GM18505 (cell line): ENCODE data around the gene TRIM24.
"Not testable (repeated sequence)": the region's sequence is repeated elsewhere in the genome, so short reads cannot be mapped to it uniquely, and the experiment has no call there.

Experiments used
- ATAC-seq: cut with Tn5 transposase; IDR thresholded peaks from one replicate; pipeline ENCODE4 v1.9.1; 2021; ENCODE audit not compliant: unreplicated experiment
- POLR2A ChIP-seq: IDR thresholded peaks from 4 replicates; pipeline ENCODE4 v1.6.1; 2011; ENCODE audit warnings: borderline replicate concordance; ENCODE audit not compliant: insufficient read depth, insufficient read length; ENCODE audit errors: extremely low read depth

Gene TRIM24

DNA sequence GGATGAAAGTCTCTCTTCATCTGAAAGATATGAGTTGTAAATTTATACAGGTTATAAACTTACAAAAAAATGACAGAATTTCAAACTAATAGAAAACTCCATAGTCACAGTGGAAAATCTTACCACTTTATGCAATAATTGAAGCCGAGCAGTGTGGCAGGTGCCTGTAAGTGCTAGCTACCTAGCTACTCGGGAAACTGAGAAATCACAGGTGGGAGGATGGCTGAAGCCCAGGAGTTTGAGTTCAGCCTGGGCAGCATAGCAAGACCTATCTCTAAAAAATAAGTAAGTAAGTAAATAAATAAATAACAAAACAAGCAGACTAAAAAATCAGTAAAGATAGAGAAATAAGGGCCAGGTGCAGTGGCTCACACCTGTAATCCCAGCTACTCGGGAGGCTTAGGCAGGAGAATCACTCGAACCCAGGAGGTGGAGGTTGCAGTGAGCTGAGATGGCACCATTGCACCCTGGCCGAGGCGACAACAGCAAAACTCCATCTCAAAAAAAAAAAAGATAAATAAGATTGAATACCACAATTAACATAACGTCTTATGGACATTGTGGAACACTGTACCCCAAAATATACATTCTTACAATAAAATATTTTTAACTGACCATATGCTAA lies 61.9 kb downstream of the TRIM24 start:
- no peak for TF ChIP-seq POLR2A
- ATAC-seq, result no peak

DNA sequence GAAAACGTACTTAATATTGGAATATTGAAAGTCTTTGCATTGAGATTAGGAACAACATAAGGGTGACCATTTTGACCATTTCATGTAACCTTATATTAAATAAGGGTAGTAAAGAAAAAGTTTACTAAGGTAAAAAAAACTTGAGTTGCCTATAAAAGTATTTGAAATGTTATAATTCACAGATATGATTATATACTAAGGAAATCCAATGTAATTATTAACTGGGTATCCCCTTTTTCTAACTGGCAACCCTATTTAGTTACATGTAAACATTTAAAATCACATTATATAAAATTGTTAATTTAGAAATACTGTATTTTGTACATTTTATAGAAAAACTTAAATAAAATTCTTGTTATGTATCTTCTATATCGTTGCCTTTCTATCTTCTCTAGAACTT lies 64.2 kb downstream of the TRIM24 start:
- no peak for TF ChIP-seq POLR2A
- no peak for ATAC-seq

DNA sequence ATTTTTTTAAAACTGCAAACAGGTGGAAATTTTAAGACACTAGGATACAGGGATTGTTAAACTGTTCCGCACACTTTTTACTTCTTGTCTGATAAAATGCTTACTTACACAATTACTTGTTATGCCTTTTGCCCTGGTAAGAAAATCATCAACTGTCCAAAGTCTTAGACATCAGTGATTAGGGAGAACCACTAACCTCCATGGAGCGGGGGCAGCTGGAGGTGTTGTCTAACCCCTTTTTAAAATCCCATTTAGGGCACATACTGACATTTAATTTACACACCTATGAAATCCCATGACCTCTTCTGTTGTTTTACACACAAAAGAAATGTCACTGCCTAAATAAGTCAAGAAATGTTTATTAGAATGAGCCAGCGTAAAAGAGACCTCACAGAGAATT lies 65.7 kb downstream of the TRIM24 start:
- TF ChIP-seq POLR2A, result no peak
- ATAC-seq, result no peak

DNA sequence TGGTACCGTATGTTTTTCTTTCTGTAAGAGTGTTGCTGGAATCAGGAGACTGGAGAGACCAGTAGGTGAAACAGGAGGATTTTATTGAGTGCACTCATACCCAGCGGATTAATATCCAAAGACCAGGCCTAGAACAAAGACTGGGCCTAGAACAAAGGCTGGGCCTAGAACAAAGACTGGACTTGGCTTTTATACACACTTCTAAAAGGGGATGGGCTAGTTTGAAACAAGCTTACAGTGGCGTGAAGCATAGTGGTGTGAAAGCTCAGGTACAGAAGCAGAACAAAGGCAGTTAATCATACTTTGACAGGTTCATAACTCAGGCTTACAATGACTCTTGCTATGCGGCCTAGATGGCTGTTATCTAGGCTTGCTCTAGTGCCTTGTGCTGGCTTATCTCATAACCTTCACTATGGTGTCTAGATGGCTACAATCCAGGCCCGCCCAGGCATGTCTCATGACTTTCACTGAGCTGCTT lies 67.7 kb downstream of the TRIM24 start:
- no peak for TF ChIP-seq POLR2A

DNA sequence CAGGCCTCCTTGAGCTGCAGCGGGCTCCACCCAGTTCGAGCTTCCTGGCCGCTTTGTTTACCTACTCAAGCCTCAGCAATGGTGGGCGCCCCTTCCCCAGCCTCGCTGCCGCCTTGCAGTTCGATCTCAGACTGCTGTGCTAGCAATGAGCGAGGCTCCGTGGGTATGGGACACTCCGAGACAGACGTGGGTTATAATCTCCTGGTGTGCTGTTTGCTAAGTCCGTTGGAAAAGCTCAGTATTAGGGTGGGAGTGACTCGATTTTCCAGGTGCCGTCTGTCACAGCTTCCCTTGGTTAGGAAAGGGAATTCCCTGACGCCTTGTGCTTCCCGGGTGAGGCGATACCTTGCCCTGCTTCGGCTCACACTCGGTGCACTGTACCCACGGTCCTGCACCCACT lies 76.8 kb downstream of the TRIM24 start:
- not testable (repeated sequence) for ATAC-seq

More for the DNA sequence above, 67.7 kb downstream of the TRIM24 start:
- ATAC-seq, result no peak

DNA sequence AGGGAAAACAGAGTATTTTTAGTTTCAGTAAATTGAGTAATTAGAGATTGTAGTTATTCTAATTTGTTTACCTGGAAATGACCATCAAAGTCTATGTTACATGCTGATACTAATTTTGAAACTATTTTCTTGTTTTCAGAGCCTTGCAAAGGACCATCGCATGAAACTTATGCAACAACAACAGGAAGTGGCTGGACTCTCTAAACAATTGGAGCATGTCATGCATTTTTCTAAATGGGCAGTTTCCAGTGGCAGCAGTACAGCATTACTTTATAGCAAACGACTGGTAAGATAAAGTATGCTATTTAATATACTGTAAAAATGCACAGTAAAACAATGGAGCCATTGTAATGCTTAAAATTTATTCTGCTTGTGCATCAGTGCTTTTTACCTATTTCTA lies 78.5 kb downstream of the TRIM24 start:
- ATAC-seq, result no peak

DNA sequence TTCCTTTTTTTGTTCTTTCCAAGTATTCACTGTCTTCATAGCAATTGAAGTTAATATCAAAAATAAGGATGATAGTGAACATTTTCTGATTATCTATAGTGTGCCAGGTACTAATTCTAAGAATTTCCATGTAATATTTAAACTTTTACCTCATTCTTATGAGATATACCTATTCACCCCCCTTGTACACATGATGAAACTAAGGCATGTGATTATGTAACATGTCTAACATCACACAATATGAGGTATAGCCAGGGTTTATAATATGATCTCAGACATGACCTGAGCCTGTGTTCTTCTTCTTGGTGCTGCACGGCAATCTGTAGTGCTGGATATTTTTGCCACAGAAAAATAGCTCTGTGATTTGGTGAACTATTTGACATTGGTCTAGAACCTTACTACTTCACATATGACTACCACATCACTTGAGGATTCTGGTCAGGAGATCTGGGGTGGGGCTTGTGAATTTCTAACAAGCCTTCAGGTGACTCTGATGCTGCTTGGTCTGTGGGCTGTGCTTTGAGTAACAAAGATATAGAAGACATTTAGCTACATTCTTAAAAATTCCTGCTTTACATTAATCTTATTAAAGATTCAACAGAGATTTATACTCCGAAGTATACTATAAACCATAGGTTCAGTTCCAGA lies 79.1 kb downstream of the TRIM24 start:
- ATAC-seq, result no peak
- TF ChIP-seq POLR2A, result no peak

More for the DNA sequence above, 78.5 kb downstream of the TRIM24 start:
- TF ChIP-seq POLR2A, result no peak

DNA sequence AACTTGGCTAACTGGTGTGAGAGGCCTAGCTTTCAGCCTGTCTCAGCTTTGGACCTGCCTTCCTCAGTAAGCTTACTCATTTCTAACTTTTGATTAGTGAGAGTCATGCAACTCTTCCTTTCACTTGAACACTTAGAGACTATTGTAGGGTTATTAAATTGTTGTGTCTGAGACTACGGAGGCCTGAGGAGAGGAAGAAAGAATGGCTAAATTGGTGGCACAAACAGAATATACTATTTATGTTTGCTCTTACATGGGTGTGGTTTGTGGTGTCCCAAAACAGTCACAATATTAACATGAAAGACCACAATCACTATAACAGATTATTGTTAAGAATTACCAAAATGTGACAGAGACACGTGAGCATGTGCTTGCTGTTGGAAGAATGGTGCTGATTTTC lies 82.1 kb downstream of the TRIM24 start:
- no peak for TF ChIP-seq POLR2A
- ATAC-seq, result peak; percentile 93

DNA sequence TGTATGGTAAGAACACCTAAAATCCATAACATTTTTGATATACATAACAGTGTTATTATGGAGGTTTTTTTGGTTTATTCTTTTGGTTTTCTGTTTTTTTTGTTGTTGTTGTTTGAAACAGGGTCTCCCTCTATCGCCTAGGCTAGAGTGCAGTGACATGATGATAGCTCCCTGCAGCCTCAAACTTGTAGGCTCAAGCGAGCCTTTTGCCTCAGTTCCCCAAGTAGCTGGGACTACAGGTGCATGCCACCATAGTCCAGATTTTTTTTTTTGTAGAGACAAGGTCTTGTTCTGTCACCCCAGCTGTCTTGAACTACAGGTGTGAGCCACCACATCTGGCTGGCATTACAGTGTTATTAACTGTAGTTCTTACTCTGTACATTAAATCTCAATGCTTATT lies 83.7 kb downstream of the TRIM24 start:
- no peak for ATAC-seq
- TF ChIP-seq POLR2A, result no peak

DNA sequence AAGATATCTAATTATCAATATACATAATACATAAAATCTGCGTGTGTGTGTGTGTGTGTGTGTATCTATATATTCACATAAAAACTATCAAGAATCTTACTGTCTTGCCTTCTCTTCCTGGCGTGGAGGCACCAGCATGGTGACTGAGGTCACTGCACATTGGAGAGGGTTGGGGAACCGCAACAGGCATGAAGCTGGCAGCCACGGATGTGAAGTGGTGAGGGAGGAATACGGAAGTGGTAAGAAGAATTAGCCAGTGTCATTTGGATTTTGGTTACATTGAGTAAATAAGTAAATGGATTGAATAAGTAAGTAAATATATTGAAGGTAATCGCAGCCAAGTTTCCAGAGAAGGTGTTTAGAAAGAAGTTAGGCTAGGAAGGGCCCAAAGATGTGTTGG lies 85.1 kb downstream of the TRIM24 start:
- no peak for ATAC-seq
- no peak for TF ChIP-seq POLR2A

DNA sequence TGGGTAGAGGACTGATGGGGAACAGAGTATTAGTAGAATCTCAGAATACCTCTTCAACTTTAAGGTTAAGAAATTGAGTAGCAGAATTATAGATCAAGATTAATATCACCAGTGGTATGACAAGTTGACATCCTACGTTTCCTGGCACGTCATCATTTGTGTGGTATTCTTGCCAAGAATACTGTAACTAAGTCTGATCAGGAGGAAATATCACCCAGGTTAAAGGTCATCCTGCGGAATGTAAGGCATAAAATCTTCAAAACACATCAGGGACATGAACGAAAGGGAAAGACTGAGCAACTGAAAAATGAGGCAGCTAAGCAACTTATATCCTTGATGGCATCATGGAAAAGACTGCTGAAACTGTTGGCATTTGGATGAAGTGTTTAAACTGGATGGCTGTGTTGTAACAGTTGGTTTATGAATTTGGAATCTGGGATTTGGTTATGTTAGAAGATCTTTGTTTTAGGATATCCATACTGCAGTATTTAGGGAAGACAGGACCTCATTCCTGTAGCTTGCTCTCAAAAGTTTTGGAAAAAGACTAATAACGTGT lies 86.1 kb downstream of the TRIM24 start:
- TF ChIP-seq POLR2A, result no peak
- ATAC-seq, result no peak

DNA sequence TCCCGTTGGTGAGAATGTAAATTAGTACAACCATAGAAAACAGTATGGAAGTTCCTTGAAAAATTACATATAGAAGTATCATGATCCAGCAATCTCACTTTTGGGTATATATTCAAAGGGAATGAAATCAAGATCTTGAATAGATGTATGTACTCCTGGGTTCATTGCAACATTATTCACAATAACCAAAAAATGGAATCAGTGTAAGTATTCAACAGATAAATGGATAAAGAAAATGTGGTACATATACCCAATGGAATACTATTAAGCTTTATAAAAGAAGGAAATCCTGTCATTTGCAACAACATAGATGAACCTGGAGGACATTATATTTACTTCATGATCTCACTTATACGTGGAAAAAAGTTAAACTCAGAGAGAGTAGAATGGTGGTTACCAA lies 86.8 kb downstream of the TRIM24 start:
- TF ChIP-seq POLR2A, result no peak
- ATAC-seq, result no peak

DNA sequence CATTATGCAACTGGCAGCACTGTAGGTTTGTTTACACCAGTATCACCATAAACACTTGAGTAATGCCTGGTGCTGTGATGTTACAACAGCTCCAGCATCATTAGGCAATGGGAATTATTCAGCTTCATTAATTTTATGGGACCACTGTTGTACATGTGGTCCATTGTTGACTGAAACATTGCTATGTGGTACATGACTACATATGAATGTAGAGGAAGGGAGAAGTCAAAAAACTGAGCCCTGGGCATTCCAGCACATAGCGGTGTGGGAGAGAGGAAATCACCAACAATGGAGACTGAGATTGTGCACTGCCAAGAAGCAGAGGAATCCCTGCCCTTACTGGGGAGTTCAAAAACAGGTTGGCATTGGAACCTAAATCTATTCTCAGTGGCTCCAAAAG lies 89.0 kb downstream of the TRIM24 start:
- no peak for ATAC-seq
- TF ChIP-seq POLR2A, result no peak

DNA sequence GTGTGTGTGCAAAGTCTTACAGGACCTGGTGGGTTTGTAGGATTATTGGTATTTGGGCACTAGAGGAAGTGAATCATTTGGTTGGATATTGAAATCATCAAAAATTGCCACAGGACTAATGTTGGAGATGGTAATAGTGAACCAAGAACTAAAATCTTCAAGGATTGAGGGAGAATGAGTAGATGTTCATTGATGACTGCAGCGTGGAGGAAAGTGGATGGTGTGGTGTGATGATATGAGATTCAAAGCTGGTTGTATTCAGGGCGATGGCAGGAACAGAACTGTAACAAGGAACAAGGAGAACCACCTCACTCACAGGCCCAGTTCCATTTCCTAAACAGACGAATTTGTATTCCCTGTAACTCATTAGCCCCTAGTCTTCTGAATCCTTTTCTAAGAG lies 90.3 kb downstream of the TRIM24 start:
- ATAC-seq, result no peak
- no peak for TF ChIP-seq POLR2A
